GM12878 (cell line): ENCODE results near the gene KDSR. TPM values are rescaled to one million over a fixed set of nuclear protein-coding genes. Genes with fewer than 3 reads are reported as not detected.
A peak's percentile ranks its signal among the peaks of the same experiment; 100 is the strongest.

Source experiments
- ATAC-seq: fragments of 200-7000 bp; cut with Tn5 transposase; 3 replicates; pipeline ENCODE4 v1.9.1; 2020; ENCODE audit warnings: mild to moderate bottlenecking, moderate library complexity
- BruUV-seq: library from RNA; stranded (reverse); fragments of 400-500 nt; replicated peaks from 2 replicates; lab custom pipeline; 2021; lab: Mats Ljungman, UMichigan
- CTCF ChIA-PET: fragments of 300-600 bp; sonication (Branson Sonifier 250); formaldehyde crosslinking; extraction: SDS; loops from one replicate; lab custom pipeline; 2021; ENCODE audit warnings: inconsistent platforms; lab: Yijun Ruan, JAX
- POLR2A ChIA-PET: fragments of 350-600 bp; formaldehyde crosslinking; extraction: SDS; loops from one replicate; lab custom pipeline; 2021; ENCODE audit warnings: inconsistent platforms; lab: Charles Lee
- RAD21 ChIA-PET: fragments of 300-600 bp; sonication (Branson Sonifier 250); formaldehyde crosslinking; loops from one replicate; lab custom pipeline; 2023; ENCODE audit warnings: antibody characterized with exemption; ENCODE audit not compliant: unreplicated experiment; lab: Charles Lee
- SMC1A ChIA-PET: fragments of 300-600 bp; sonication (Branson Sonifier 250); formaldehyde crosslinking; loops from one replicate; lab custom pipeline; 2023; ENCODE audit not compliant: unreplicated experiment, uncharacterized antibody; lab: Charles Lee
- DNase-seq: peaks from one replicate; pipeline ENCODE4 v3.0.0-alpha.2; 2011; ENCODE audit warnings: low read depth, low spot score
- FAIRE-seq: peaks from 3 replicates; lab custom pipeline; 2011; peaks lifted over from hg19 to GRCh38; lab: Jason Lieb, UNC
- H2AFZ ChIP-seq: 2 replicates; pipeline ENCODE4 v1.6.0; 2011; ENCODE audit warnings: low read depth, low read length, control low read depth; ENCODE audit not compliant: control insufficient read depth
- H3K27ac ChIP-seq: 2 replicates; pipeline ENCODE4 v1.5.1; 2011; ENCODE audit warnings: control low read depth; ENCODE audit not compliant: control insufficient read depth, insufficient read depth
- H3K27me3 ChIP-seq, 2 experiments: replicated peaks in 1 of 2; 2 replicates each; pipeline versions ENCODE4 v1.6.0 to v1.6.1; 2011; ENCODE audit warnings: low read length in 1 of 2; ENCODE audit not compliant: control insufficient read depth in 2 of 2, insufficient read depth in 2 of 2
- H3K36me3 ChIP-seq, 2 experiments: 2 replicates each; pipeline ENCODE4 v1.5.1; 2011; ENCODE audit warnings: low read length in 1 of 2; ENCODE audit not compliant: control insufficient read depth in 2 of 2, insufficient read depth in 2 of 2
- H3K4me1 ChIP-seq: 2 replicates; pipeline ENCODE4 v1.6.1; 2011; ENCODE audit warnings: mild to moderate bottlenecking, low read length, moderate library complexity, mixed read lengths; ENCODE audit not compliant: control insufficient read depth, insufficient read depth
- H3K4me2 ChIP-seq: 2 replicates; pipeline ENCODE4 v1.6.0; 2011; ENCODE audit warnings: control low read depth; ENCODE audit not compliant: control insufficient read depth, insufficient read depth
- H3K4me3 ChIP-seq: fragments of 200-600 bp; sonication (generic); 2 replicates; pipeline ENCODE4 v1.5.1; 2016
- H3K79me2 ChIP-seq: 2 replicates; pipeline ENCODE4 v1.6.0; 2011; ENCODE audit warnings: low read length; ENCODE audit not compliant: control insufficient read depth, insufficient read depth
- H3K9ac ChIP-seq: 2 replicates; pipeline ENCODE4 v1.8.0; 2011; ENCODE audit warnings: low read length, control low read depth, mixed read lengths; ENCODE audit not compliant: control insufficient read depth, insufficient read depth
- H3K9me3 ChIP-seq: replicated peaks from 3 replicates; pipeline ENCODE4 v1.5.1; 2011; ENCODE audit warnings: mild to moderate bottlenecking, low read length; ENCODE audit not compliant: control insufficient read depth, insufficient read depth
- H4K20me1 ChIP-seq: 2 replicates; pipeline ENCODE4 v1.6.0; 2011; ENCODE audit not compliant: control insufficient read depth, insufficient read depth
- BHLHE40 ChIP-seq, 2 experiments: fragments of 450-650 bp in 1 of 2; IDR thresholded peaks; 2 replicates each; pipeline ENCODE4 v1.6.1; 2011 to 2017; ENCODE audit warnings: low read depth in 2 of 2, borderline replicate concordance in 1 of 2, improper control_type of control experiment in 1 of 2, low read length in 1 of 2, mild to moderate bottlenecking in 1 of 2
- CHD2 ChIP-seq: IDR thresholded peaks from 2 replicates; pipeline ENCODE4 v1.6.1; 2011; ENCODE audit warnings: low read depth, low read length, improper control_type of control experiment, borderline replicate concordance
- EED ChIP-seq: sonication (generic); IDR thresholded peaks from 2 replicates; pipeline ENCODE4 v1.6.1; 2016; ENCODE audit warnings: antibody characterized with exemption, low read depth
- MLLT1 ChIP-seq: fragments of 450-650 bp; IDR thresholded peaks from 2 replicates; pipeline ENCODE4 v1.6.1; 2016; ENCODE audit warnings: mild to moderate bottlenecking
- MYB ChIP-seq: fragments of 150-350 bp; IDR thresholded peaks from 2 replicates; pipeline ENCODE4 v1.6.1; 2014; ENCODE audit warnings: mild to moderate bottlenecking, low read depth, low read length, borderline replicate concordance
- NR2C2 ChIP-seq: IDR thresholded peaks from 2 replicates; pipeline ENCODE4 v1.6.1; 2011; ENCODE audit warnings: borderline replicate concordance, low read depth; ENCODE audit not compliant: control insufficient read depth, insufficient read length
- POLR2AphosphoS5 ChIP-seq: IDR thresholded peaks from 2 replicates; pipeline ENCODE4 v1.6.1; 2011; ENCODE audit warnings: mild to moderate bottlenecking, low read length, inconsistent platforms
- POU2F2 ChIP-seq: IDR thresholded peaks from 3 replicates; pipeline ENCODE4 v1.6.1; 2011; ENCODE audit warnings: low read depth, mild to moderate bottlenecking, low read length, borderline replicate concordance
- SMARCA5 ChIP-seq: fragments of 450-650 bp; IDR thresholded peaks from 2 replicates; pipeline ENCODE4 v1.6.1; 2017; ENCODE audit warnings: mild to moderate bottlenecking
- SMC3 ChIP-seq: IDR thresholded peaks from 2 replicates; pipeline ENCODE4 v1.6.1; 2011; ENCODE audit warnings: low read length, improper control_type of control experiment, borderline replicate concordance
- SP1 ChIP-seq: IDR thresholded peaks from one replicate; pipeline ENCODE4 v1.6.1; 2011; ENCODE audit warnings: low read depth, low read length
- SUZ12 ChIP-seq: fragments of 200-600 bp; sonication (generic); IDR thresholded peaks from one replicate; pipeline ENCODE4 v1.6.1; 2018; ENCODE audit warnings: antibody characterized with exemption, mild to moderate bottlenecking; ENCODE audit not compliant: unreplicated experiment
- YBX1 ChIP-seq: fragments of 450-650 bp; IDR thresholded peaks from 2 replicates; pipeline ENCODE4 v1.6.1; 2016; ENCODE audit warnings: antibody characterized with exemption
- ZBED1 ChIP-seq: IDR thresholded peaks from 2 replicates; pipeline ENCODE4 v1.6.1; 2016; ENCODE audit warnings: borderline replicate concordance
- ZNF384 ChIP-seq: IDR thresholded peaks from 2 replicates; pipeline ENCODE4 v1.6.1; 2012; ENCODE audit warnings: low read depth, mild to moderate bottlenecking, low read length, improper control_type of control experiment, borderline replicate concordance
- ZNF687 ChIP-seq: fragments of 450-650 bp; IDR thresholded peaks from 2 replicates; pipeline ENCODE4 v1.6.1; 2017; ENCODE audit warnings: mild to moderate bottlenecking, moderate library complexity
- WGBS: methylation state at CpG from one replicate; pipeline ENCODE4 v1.1.6; 2016; ENCODE audit warnings: low lambda C conversion rate; ENCODE audit not compliant: insufficient replicate concordance, insufficient coverage; ENCODE audit errors: missing lambda C conversion rate; 5-methylcytosine and 5-hydroxymethylcytosine counted together
- in situ Hi-C: fragments of 300-500 bp; cut with MboI; formaldehyde crosslinking; loops from 9 replicates; pipeline ENCODE4 v1.14.3; 2018; ENCODE audit warnings: mixed read lengths
- intact Hi-C: fragments of 100-400 bp; cut with micrococcal nuclease; formaldehyde crosslinking; loops from one replicate; pipeline ENCODE4 v1.14.2; 2022; ENCODE audit not compliant: unreplicated experiment
- polyA plus RNA-seq, 11 experiments: library from polyadenylated mRNA; depleted of rRNA in 4 of 11; unstranded in 6 of 11; stranded (reverse) in 5 of 11; fragments of >200 nt; fragmentation: Nextera tagmentation in 4 of 11; fragmentation: Illumina TruSeq in 1 of 11; extraction: Ambion mirVana in 4 of 11; extraction: Trizol in 1 of 11; gene quantifications; 1 replicate in 1 of 11; 2 replicates in 10 of 11; pipeline versions ENCODE4 v1.2.1 to v1.2.3, GENCODE V29; 2011 to 2016; ENCODE audit warnings: inconsistent platforms in 2 of 11, missing spikeins in 2 of 11, low read depth in 1 of 11
- total RNA-seq, 4 experiments: library from RNA; depleted of rRNA in 3 of 4; stranded (reverse); fragments of >200 nt in 3 of 4; fragmentation: Illumina TruSeq in 1 of 4; extraction: Trizol in 1 of 4; gene quantifications; 2 replicates each; pipeline versions ENCODE4 v1.2.1 to v1.2.3, GENCODE V29; 2013 to 2021

The KDSR gene
- total and polyA plus RNA-seq, 10 of the 15 experiments (the other 5 are each of a cell fraction or from before 2014, with no cell fraction given): 5.2 to 25.9 (median 14.3) TPM

GRCh38 chr18:63319383-63320122, 47.5 kb downstream of the KDSR start, which contains the start of gene BCL2 (continued):
- TF ChIP-seq SUZ12 (no peak), YBX1 (no peak), ZBED1 (no peak), MYB (no peak), EED (no peak), SMC3 (no peak)

GRCh38 chr18:63318889-63319382, 48.1 kb downstream of the KDSR start:
- H3K4me1 ChIP-seq: peaks cover 24% of the 10 kb centered on the region
- H3K27ac ChIP-seq: peak overlapping the region; percentile 90
- ChIA-PET SMC1A (interaction anchor here (0.6 to 3.9 kb wide), 25 partner anchors 12 to 302 kb away, joined by 3 to 55 read pairs (median 7); no protein-coding TSS in a partner anchor), RAD21 (interaction anchor here (0.5 to 3.9 kb wide), 19 partner anchors 9 to 301 kb away, joined by 3 to 115 read pairs (median 7); no protein-coding TSS in a partner anchor), POLR2A (interaction anchor here (0.7 to 3.9 kb wide), 9 partner anchors 61 to 212 kb away, joined by 3 to 67 read pairs (median 10); no protein-coding TSS in a partner anchor), CTCF (interaction anchor here (0.8 to 3.8 kb wide), 22 partner anchors 9 to 302 kb away, joined by 3 to 95 read pairs (median 8); no protein-coding TSS in a partner anchor)
- peaks cover 70% of the 10 kb centered on the region for H3K79me2 ChIP-seq
- under 1% methylated on average over 8 of the region's 8 CpGs for WGBS
- no peaks in the 10 kb centered on the region for H3K27me3 ChIP-seq
- FAIRE-seq: no peak
- in situ Hi-C loops (loop anchor here (5.0 kb wide), 1 partner anchor 177 kb away; no protein-coding TSS in a partner anchor), intact Hi-C loops (loop anchor here (1.0 to 2.0 kb wide), 3 partner anchors 64 to 164 kb away; no protein-coding TSS in a partner anchor)
- no peak for DNase-seq
- no peaks in the 10 kb centered on the region for H4K20me1 ChIP-seq
- peak overlapping the region; percentile 47; the same call in 1 of the 2 replicates for H3K4me2 ChIP-seq
- no peak for ATAC-seq
- H3K9ac ChIP-seq: peak overlapping the region; percentile 97
- H3K9me3 ChIP-seq: no peaks in the 10 kb centered on the region
- H3K4me3 ChIP-seq: peak overlapping the region; percentile 98
- TSS peak; percentile 25 for BruUV-seq
- H2AFZ ChIP-seq: no peak overlapping the region
- H3K36me3 ChIP-seq: no peaks in the 10 kb centered on the region
- TF ChIP-seq POU2F2 (no peak), SP1 (no peak), BHLHE40 (IDR thresholded peaks at IDR 0.05; ENCODE audit: borderline replicate concordance in 1 of 2, low read depth in 2 of 2, low read length in 1 of 2) (no peak), CHD2 (no peak), MLLT1 (peak; percentile 65), SMARCA5 (no peak), ZNF687 (no peak), NR2C2 (no peak), SMC3 (no peak), ZNF384 (no peak), POLR2AphosphoS5 (no peak)
